ENCODE results near the gene MYLK. TPM values are rescaled to one million over a fixed set of nuclear protein-coding genes. Genes with fewer than 3 reads are reported as not detected.

Gene MYLK
- total and polyA plus RNA-seq, 4 donors: 17.1 to 158 (median 41.9) TPM

DNA sequence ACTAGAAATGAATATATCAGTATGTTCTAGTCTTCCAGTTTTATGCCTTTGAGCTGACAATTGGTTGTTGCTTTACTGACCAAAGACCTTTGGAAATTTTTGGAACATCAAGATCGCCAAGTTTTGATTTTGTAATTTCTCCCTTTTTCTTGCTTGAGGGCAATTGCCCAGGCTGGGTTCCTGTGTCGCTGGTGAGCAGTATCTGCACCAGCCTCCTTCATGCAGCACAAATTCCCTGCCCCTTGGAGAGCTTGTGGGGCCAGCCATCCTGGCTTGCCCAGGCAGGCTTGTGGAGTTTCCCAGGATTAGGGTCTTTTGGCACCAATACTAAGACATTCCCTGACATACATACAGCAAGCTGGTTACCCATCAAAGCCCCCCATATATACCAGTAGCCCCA, 261.4 kb downstream of the MYLK start:
- DNase-seq (ENCODE audit: low spot score): no peak
- peaks cover 0 to 18% (median 11%) of the 10 kb centered on the region in 4 donors for H3K4me1 ChIP-seq (ENCODE audit: control insufficient read depth in 4 of 4, insufficient read depth in 4 of 4, low read length in 3 of 4)
- H3K9ac ChIP-seq (ENCODE audit: low read depth in 1 of 2, low read length in 2 of 2): no peak overlapping the region
- 67% methylated on average over 2 of the region's 2 CpGs for WGBS
- no peak overlapping the region for H3K4me3 ChIP-seq (ENCODE audit: low read depth in 1 of 3, low read length in 3 of 3)
- peaks cover 4 to 39% (median 25%) of the 10 kb centered on the region in 4 donors for H3K36me3 ChIP-seq (ENCODE audit: control insufficient read depth in 4 of 4, insufficient read depth in 3 of 4, low read depth in 1 of 4, low read length in 3 of 4)
- no peak overlapping the region for H3K27ac ChIP-seq (ENCODE audit: low read depth in 1 of 2, low read length in 2 of 2)
- H3K27me3 ChIP-seq (ENCODE audit: control insufficient read depth in 4 of 4, insufficient read depth in 4 of 4, low read length in 3 of 4): no peaks in the 10 kb centered on the region
- TF ChIP-seq GABPA (IDR thresholded peaks at IDR 0.05 in 1 of 2, conservative IDR thresholded peaks at IDR 0.05 in 1 of 2) (no peak), EGR1 (IDR thresholded peaks at IDR 0.05; ENCODE audit: low read depth in 2 of 2) (no peak), RAD21 (IDR thresholded peaks at IDR 0.05) (no peak), NR2F2 (IDR thresholded peaks at IDR 0.05) (no peak), YY1 (IDR thresholded peaks at IDR 0.05) (no peak), FOXA2 (IDR thresholded peaks at IDR 0.05) (no peak), HNF4G (IDR thresholded peaks at IDR 0.05) (no peak), SP1 (IDR thresholded peaks at IDR 0.05) (no peak), ZBTB33 (IDR thresholded peaks at IDR 0.05) (no peak)
- TF ChIP-seq, protein P1, sequence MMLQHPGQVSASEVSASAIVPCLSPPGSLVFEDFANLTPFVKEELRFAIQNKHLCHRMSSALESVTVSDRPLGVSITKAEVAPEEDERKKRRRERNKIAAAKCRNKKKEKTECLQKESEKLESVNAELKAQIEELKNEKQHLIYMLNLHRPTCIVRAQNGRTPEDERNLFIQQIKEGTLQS (IDR thresholded peaks at IDR 0.05): no peak
- TF ChIP-seq, protein P2, sequence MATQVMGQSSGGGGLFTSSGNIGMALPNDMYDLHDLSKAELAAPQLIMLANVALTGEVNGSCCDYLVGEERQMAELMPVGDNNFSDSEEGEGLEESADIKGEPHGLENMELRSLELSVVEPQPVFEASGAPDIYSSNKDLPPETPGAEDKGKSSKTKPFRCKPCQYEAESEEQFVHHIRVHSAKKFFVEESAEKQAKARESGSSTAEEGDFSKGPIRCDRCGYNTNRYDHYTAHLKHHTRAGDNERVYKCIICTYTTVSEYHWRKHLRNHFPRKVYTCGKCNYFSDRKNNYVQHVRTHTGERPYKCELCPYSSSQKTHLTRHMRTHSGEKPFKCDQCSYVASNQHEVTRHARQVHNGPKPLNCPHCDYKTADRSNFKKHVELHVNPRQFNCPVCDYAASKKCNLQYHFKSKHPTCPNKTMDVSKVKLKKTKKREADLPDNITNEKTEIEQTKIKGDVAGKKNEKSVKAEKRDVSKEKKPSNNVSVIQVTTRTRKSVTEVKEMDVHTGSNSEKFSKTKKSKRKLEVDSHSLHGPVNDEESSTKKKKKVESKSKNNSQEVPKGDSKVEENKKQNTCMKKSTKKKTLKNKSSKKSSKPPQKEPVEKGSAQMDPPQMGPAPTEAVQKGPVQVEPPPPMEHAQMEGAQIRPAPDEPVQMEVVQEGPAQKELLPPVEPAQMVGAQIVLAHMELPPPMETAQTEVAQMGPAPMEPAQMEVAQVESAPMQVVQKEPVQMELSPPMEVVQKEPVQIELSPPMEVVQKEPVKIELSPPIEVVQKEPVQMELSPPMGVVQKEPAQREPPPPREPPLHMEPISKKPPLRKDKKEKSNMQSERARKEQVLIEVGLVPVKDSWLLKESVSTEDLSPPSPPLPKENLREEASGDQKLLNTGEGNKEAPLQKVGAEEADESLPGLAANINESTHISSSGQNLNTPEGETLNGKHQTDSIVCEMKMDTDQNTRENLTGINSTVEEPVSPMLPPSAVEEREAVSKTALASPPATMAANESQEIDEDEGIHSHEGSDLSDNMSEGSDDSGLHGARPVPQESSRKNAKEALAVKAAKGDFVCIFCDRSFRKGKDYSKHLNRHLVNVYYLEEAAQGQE (IDR thresholded peaks at IDR 0.05): no peak
- no peaks in the 10 kb centered on the region for H3K9me3 ChIP-seq (ENCODE audit: control insufficient read depth in 4 of 4, low read length in 3 of 4)

GRCh38 chr3:123621850-123622189, 262.3 kb downstream of the MYLK start:
- Histone ChIP-seq H3K9me3 (ENCODE audit: control insufficient read depth in 4 of 4, low read length in 3 of 4) (no peaks in the 10 kb centered on the region), H3K4me3 (ENCODE audit: low read depth in 1 of 3, low read length in 3 of 3) (no peak overlapping the region), H3K4me1 (ENCODE audit: control insufficient read depth in 4 of 4, insufficient read depth in 4 of 4, low read length in 3 of 4) (peaks cover 0 to 23% (median 11%) of the 10 kb centered on the region in 4 donors), H3K27ac (ENCODE audit: low read depth in 1 of 2, low read length in 2 of 2) (no peak overlapping the region), H3K9ac (ENCODE audit: low read depth in 1 of 2, low read length in 2 of 2) (no peak overlapping the region), H3K27me3 (ENCODE audit: control insufficient read depth in 4 of 4, insufficient read depth in 4 of 4, low read length in 3 of 4) (no peaks in the 10 kb centered on the region), H3K36me3 (ENCODE audit: control insufficient read depth in 4 of 4, insufficient read depth in 3 of 4, low read depth in 1 of 4, low read length in 3 of 4) (peaks cover 2 to 35% (median 26%) of the 10 kb centered on the region in 4 donors)
- DNase-seq (ENCODE audit: low spot score): no peak
- TF ChIP-seq GABPA (IDR thresholded peaks at IDR 0.05 in 1 of 2, conservative IDR thresholded peaks at IDR 0.05 in 1 of 2) (no peak), HNF4G (IDR thresholded peaks at IDR 0.05) (no peak), NR2F2 (IDR thresholded peaks at IDR 0.05) (no peak), FOXA2 (IDR thresholded peaks at IDR 0.05) (no peak), TAF1 (conservative IDR thresholded peaks at IDR 0.05) (no peak), CTCF (IDR thresholded peaks at IDR 0.05; ENCODE audit: low read depth, low read length, missing input control) (no peak), RXRA (IDR thresholded peaks at IDR 0.05) (no peak), JUND (IDR thresholded peaks at IDR 0.05) (no peak), HNF4A (conservative IDR thresholded peaks at IDR 0.05) (no peak), EGR1 (IDR thresholded peaks at IDR 0.05; ENCODE audit: low read depth in 2 of 2) (no peak), RAD21 (IDR thresholded peaks at IDR 0.05) (no peak), YY1 (IDR thresholded peaks at IDR 0.05) (no peak), ZBTB33 (IDR thresholded peaks at IDR 0.05) (no peak)
- TF ChIP-seq, protein P2 (IDR thresholded peaks at IDR 0.05): no peak
- TF ChIP-seq, protein P1 (IDR thresholded peaks at IDR 0.05): no peak
- TF ChIP-seq, protein P3, sequence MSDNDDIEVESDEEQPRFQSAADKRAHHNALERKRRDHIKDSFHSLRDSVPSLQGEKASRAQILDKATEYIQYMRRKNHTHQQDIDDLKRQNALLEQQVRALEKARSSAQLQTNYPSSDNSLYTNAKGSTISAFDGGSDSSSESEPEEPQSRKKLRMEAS (IDR thresholded peaks at IDR 0.05): no peak
- 96% methylated on average over 7 of the region's 7 CpGs for WGBS

Measured in liver (tissue), 9 donors.